Kidney (tissue), 14 donors: ENCODE measurements around the gene KCNH8. TPM values are rescaled to one million over a fixed set of nuclear protein-coding genes. Genes with fewer than 3 reads are reported as not detected.

Experiments
- DNase-seq, 5 donors: peaks; one replicate each; pipeline ENCODE4 v3.0.0-alpha.2; 2013 to 2020
- FAIRE-seq: peaks from 2 replicates; lab custom pipeline; 2012; peaks lifted over from hg19 to GRCh38; lab: Jason Lieb, UNC
- H3K27ac ChIP-seq, 2 donors: one replicate each; pipeline ENCODE4 v1.7.0; 2013; ENCODE audit warnings: low read depth in 2 of 2, low read length in 2 of 2, inconsistent platforms in 1 of 2
- H3K27me3 ChIP-seq: one replicate; pipeline ENCODE4 v1.7.1; 2013; ENCODE audit warnings: low read length, inconsistent platforms; ENCODE audit not compliant: control insufficient read depth, insufficient read depth
- H3K36me3 ChIP-seq, 3 donors: one replicate each; pipeline versions ENCODE4 v1.7.0 to v1.7.1; 2013; ENCODE audit warnings: low read length in 3 of 3, control low read depth in 1 of 3, inconsistent platforms in 1 of 3; ENCODE audit not compliant: insufficient read depth in 3 of 3, control insufficient read depth in 2 of 3
- H3K4me1 ChIP-seq, 3 donors: one replicate each; pipeline versions ENCODE4 v1.7.0 to v1.7.1; 2013; ENCODE audit warnings: low read length in 3 of 3, inconsistent platforms in 1 of 3, low read depth in 1 of 3; ENCODE audit not compliant: control insufficient read depth in 2 of 3, insufficient read depth in 2 of 3
- H3K4me3 ChIP-seq, 3 donors: one replicate each; pipeline versions ENCODE4 v1.7.0 to v1.8.1; 2013; ENCODE audit warnings: low read length in 3 of 3, control low read depth in 1 of 3, inconsistent platforms in 1 of 3
- H3K9ac ChIP-seq, 3 donors: one replicate each; pipeline versions ENCODE4 v1.7.0 to v1.7.1; 2013; ENCODE audit warnings: low read length in 3 of 3, control low read depth in 1 of 3, inconsistent platforms in 1 of 3
- H3K9me3 ChIP-seq, 3 donors: one replicate each; pipeline versions ENCODE4 v1.7.0 to v1.7.1; 2013; ENCODE audit warnings: low read length in 3 of 3, control low read depth in 1 of 3, inconsistent platforms in 1 of 3; ENCODE audit not compliant: control insufficient read depth in 2 of 3, insufficient read depth in 1 of 3
- CTCF ChIP-seq: IDR thresholded peaks from 3 replicates; pipeline ENCODE4 v1.5.1; 2012; ENCODE audit warnings: mild to moderate bottlenecking, moderate library complexity, borderline replicate concordance; ENCODE audit not compliant: insufficient read depth; ENCODE audit errors: extremely low read depth
- intact Hi-C: fragments of 100-400 bp; cut with DNase I; formaldehyde crosslinking; loops from one replicate; pipeline ENCODE4 v1.11.1; 2022
- polyA plus RNA-seq: library from polyadenylated mRNA; stranded (reverse); fragments of 350-450 nt; fragmentation: Illumina TruSeq; extraction: RNeasy Lipid Tissue Mini Kit (QIAGEN cat#74804); gene quantifications from one replicate; pipeline ENCODE4 v1.2.3, GENCODE V29; 2014; ENCODE audit warnings: low read depth, low replicate concordance; ENCODE audit not compliant: insufficient read depth
- total RNA-seq: library from RNA; stranded (reverse); fragmentation: NEBNext Ultra II Directional; extraction: Animal tissue kit (Norgen Biotek cat#: 25700); gene quantifications from one replicate; pipeline ENCODE4 v1.2.1, GENCODE V29; 2021
- donor health status: control.
- donor health status: control.
- donor health status: control.
- donor health status: control.
- donor health status: control.
- donor health status: DM: yes; HTN: yes; CAD: no.
- donor health status: Normal renal cell carcinoma (clear cell type).

The KCNH8 gene
- total and polyA plus RNA-seq, 2 donors from 2014 or later = 1.0 TPM; not detected in 1

GRCh38 chr3:19256313-19256712 lies 108.0 kb downstream of the KCNH8 start:
- peaks cover 0 to 7% (median 0%) of the 10 kb centered on the region in 3 donors for H3K9me3 ChIP-seq
- FAIRE-seq = no peak
- no peak for TF ChIP-seq CTCF
- H3K27ac ChIP-seq = no peak overlapping the region
- no peak overlapping the region for H3K9ac ChIP-seq
- DNase-seq = no peak
- no peaks in the 10 kb centered on the region for H3K36me3 ChIP-seq
- H3K4me3 ChIP-seq = no peak overlapping the region
- intact Hi-C loops = no loop called here
- no peaks in the 10 kb centered on the region for H3K27me3 ChIP-seq
- no peaks in the 10 kb centered on the region for H3K4me1 ChIP-seq

- H3K9me3 ChIP-seq = no peaks in the 10 kb centered on the region
- H3K36me3 ChIP-seq = no peaks in the 10 kb centered on the region
- no peak for DNase-seq
- no peak overlapping the region for H3K27ac ChIP-seq
- no peaks in the 10 kb centered on the region for H3K4me1 ChIP-seq
- H3K4me3 ChIP-seq = no peak overlapping the region
- TF ChIP-seq CTCF = no peak
- H3K27me3 ChIP-seq = no peaks in the 10 kb centered on the region
- no peak for FAIRE-seq
- intact Hi-C loops = no loop called here
- H3K9ac ChIP-seq = no peak overlapping the region
These were observed 115.3 kb downstream of the KCNH8 start for GRCh38 chr3:19263606-19264005.

DNA sequence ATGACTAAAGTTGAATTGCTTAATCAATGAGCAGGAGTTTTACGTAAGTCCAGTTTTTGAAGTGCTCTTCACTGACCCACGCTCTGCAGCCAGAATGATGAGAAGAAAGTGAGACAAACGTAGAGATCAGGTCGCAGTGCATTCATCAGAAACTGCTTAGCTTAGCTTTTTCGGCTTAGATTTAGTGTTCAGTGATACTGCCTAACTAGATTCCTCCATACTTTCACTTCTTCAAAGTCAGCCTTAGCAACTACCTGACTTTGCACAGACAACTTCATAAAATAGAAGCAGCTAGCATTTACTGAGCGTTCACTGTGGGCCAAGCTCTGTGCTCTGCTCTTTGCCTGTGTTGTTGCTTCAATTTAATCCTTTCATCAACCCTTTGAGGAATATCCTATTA lies 116.1 kb downstream of the KCNH8 start:
- H3K4me1 ChIP-seq = no peaks in the 10 kb centered on the region
- intact Hi-C loops = no loop called here
- no peak for FAIRE-seq

More for the DNA sequence above, 116.1 kb downstream of the KCNH8 start:
- Histone ChIP-seq H3K4me3 (no peak overlapping the region), H3K36me3 (no peaks in the 10 kb centered on the region), H3K27me3 (no peaks in the 10 kb centered on the region), H3K27ac (no peak overlapping the region), H3K9ac (no peak overlapping the region), H3K9me3 (no peaks in the 10 kb centered on the region)
- no peak for TF ChIP-seq CTCF
- peak in 2 of 5 donors; percentile 5 to 17 for DNase-seq
